ENCODE results near the gene NEK11. TPM values are rescaled to one million over a fixed set of nuclear protein-coding genes. Genes with fewer than 3 reads are reported as not detected.

NEK11 gene
- total RNA-seq, 1 donor from 2014 or later: 8.1 TPM

- H3K27me3 ChIP-seq: no peaks in the 10 kb centered on the region
- peaks cover 1% of the 10 kb centered on the region for H3K36me3 Mint-ChIP-seq
- H3F3A ChIP-seq (ENCODE audit: low read depth): no peaks in the 10 kb centered on the region
- H3K9me3 Mint-ChIP-seq: no peaks in the 10 kb centered on the region
- no peak overlapping the region for H3K4me2 ChIP-seq
- no peaks in the 10 kb centered on the region for H3K9me3 ChIP-seq (ENCODE audit: low read depth)
- H4K20me1 ChIP-seq (ENCODE audit: low read depth): no peaks in the 10 kb centered on the region
- H3K36me3 ChIP-seq: no peaks in the 10 kb centered on the region
- H3K27ac ChIP-seq: no peak overlapping the region
- H3K79me2 ChIP-seq (ENCODE audit: low read depth): no peaks in the 10 kb centered on the region
- DNase-seq (ENCODE audit: low spot score): no peak
- H3K27ac Mint-ChIP-seq: no peak overlapping the region
- no peak overlapping the region for H3K9ac ChIP-seq
- H2AFZ ChIP-seq (replicated peaks): no peak overlapping the region
- TF ChIP-seq EZH2 (IDR thresholded peaks at IDR 0.05): no peak
- no peak for TF ChIP-seq CTCF (IDR thresholded peaks at IDR 0.05)
- TF ChIP-seq EZH2phosphoT487 (IDR thresholded peaks at IDR 0.05): no peak
- H3K4me1 ChIP-seq: peaks cover 8% of the 10 kb centered on the region
- peaks cover 23% of the 10 kb centered on the region for H3K4me1 Mint-ChIP-seq
- no peak overlapping the region for H3K4me3 Mint-ChIP-seq
- no peaks in the 10 kb centered on the region for H3K27me3 Mint-ChIP-seq (ENCODE audit: insufficient read depth, low read depth)
- no peak overlapping the region for H3K4me3 ChIP-seq
These were observed 323.8 kb downstream of the NEK11 start for GRCh38 chr3:131350506-131350905.

- Mint-ChIP-seq H3K27ac (no peak overlapping the region), H3K36me3 (peaks cover 1% of the 10 kb centered on the region), H3K4me1 (peaks cover 23% of the 10 kb centered on the region), H3K4me3 (no peak overlapping the region), H3K27me3 (ENCODE audit: insufficient read depth, low read depth) (peaks cover 4% of the 10 kb centered on the region), H3K9me3 (no peaks in the 10 kb centered on the region)
- H3K79me2 ChIP-seq (ENCODE audit: low read depth): no peaks in the 10 kb centered on the region
- no peak overlapping the region for H3K4me2 ChIP-seq
- TF ChIP-seq CTCF (IDR thresholded peaks at IDR 0.05): no peak
- no peak for TF ChIP-seq EZH2 (IDR thresholded peaks at IDR 0.05)
- TF ChIP-seq EZH2phosphoT487 (IDR thresholded peaks at IDR 0.05): no peak
- H3K27ac ChIP-seq: no peak overlapping the region
- no peak overlapping the region for H2AFZ ChIP-seq (replicated peaks)
- H3K36me3 ChIP-seq: no peaks in the 10 kb centered on the region
- no peak overlapping the region for H3K4me3 ChIP-seq
- no peaks in the 10 kb centered on the region for H4K20me1 ChIP-seq (ENCODE audit: low read depth)
- H3K4me1 ChIP-seq: peaks cover 8% of the 10 kb centered on the region
- DNase-seq (ENCODE audit: low spot score): no peak
- no peaks in the 10 kb centered on the region for H3K27me3 ChIP-seq
- H3F3A ChIP-seq (ENCODE audit: low read depth): no peaks in the 10 kb centered on the region
- H3K9me3 ChIP-seq (ENCODE audit: low read depth): no peaks in the 10 kb centered on the region
- no peak overlapping the region for H3K9ac ChIP-seq
These were observed 326.6 kb downstream of the NEK11 start for GRCh38 chr3:131353016-131353877.

GRCh38 chr3:131353986-131354385, 327.3 kb downstream of the NEK11 start:
- no peak overlapping the region for H3K4me2 ChIP-seq
- no peaks in the 10 kb centered on the region for H3K9me3 Mint-ChIP-seq
- no peaks in the 10 kb centered on the region for H3K27me3 ChIP-seq
- no peaks in the 10 kb centered on the region for H3K36me3 ChIP-seq
- no peaks in the 10 kb centered on the region for H4K20me1 ChIP-seq (ENCODE audit: low read depth)
- no peaks in the 10 kb centered on the region for H3K9me3 ChIP-seq (ENCODE audit: low read depth)
- no peak overlapping the region for H3K27ac ChIP-seq
- peaks cover 1% of the 10 kb centered on the region for H3K36me3 Mint-ChIP-seq
- peaks cover 23% of the 10 kb centered on the region for H3K4me1 Mint-ChIP-seq
- no peak overlapping the region for H3K4me3 ChIP-seq
- no peak overlapping the region for H2AFZ ChIP-seq (replicated peaks)
- no peak overlapping the region for H3K27ac Mint-ChIP-seq
- TF ChIP-seq EZH2phosphoT487 (IDR thresholded peaks at IDR 0.05) (no peak), CTCF (IDR thresholded peaks at IDR 0.05) (no peak), EZH2 (IDR thresholded peaks at IDR 0.05) (no peak)
- no peak overlapping the region for H3K9ac ChIP-seq
- H3F3A ChIP-seq (ENCODE audit: low read depth): no peaks in the 10 kb centered on the region
- peaks cover 4% of the 10 kb centered on the region for H3K27me3 Mint-ChIP-seq (ENCODE audit: insufficient read depth, low read depth)
- H3K4me1 ChIP-seq: peaks cover 8% of the 10 kb centered on the region
- no peak for DNase-seq (ENCODE audit: low spot score)
- no peaks in the 10 kb centered on the region for H3K79me2 ChIP-seq (ENCODE audit: low read depth)
- H3K4me3 Mint-ChIP-seq: no peak overlapping the region
